Neural cell (in vitro differentiated cells): Measurements from ENCODE around the gene ADGRA1.

Experiments
- CTCF ChIP-seq: fragments of 450-650 bp; IDR thresholded peaks from 2 replicates; pipeline ENCODE4 v1.5.1; 2014; ENCODE audit warnings: antibody characterized with exemption, mild to moderate bottlenecking, moderate library complexity; ENCODE audit not compliant: poor library complexity, severe bottlenecking
- EP300 ChIP-seq: fragments of 450-650 bp; conservative IDR thresholded peaks from 2 replicates; pipeline ENCODE4 v1.6.1; 2014; ENCODE audit warnings: antibody characterized with exemption, mild to moderate bottlenecking, moderate library complexity; ENCODE audit not compliant: poor library complexity, severe bottlenecking
- POLR2AphosphoS5 ChIP-seq: IDR thresholded peaks from 2 replicates; pipeline ENCODE4 v1.6.1; 2012

DNA sequence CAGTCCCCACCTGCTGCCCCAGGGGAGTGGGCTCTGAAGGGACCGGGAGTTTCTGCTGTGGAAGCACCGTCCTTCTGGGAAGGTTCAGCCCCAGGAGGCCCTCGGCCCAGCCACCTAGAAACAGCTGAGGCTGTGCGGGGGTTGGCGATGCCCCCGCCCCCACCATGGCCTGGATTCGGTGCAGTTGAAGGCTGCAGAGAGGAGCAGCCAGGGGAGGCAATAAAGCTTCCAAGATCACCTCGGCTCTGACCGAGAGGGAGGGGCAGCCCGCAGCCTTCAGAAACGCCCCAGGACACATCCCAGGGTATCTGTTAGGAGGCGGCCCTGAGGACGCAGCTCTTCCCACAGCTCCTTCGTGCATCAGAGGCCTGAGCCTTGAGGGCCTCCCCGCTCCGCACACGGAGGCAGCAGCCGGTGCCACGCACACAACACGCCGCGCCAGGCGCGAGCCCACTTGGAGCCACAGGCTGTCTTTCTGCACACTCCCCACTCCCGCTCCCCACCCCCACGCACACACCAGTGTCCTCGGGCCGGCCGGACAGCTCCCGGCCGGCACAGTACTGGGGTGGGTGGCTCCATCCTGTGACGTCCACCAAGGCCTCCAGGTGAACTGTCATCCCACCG, 73.9 kb downstream of the ADGRA1 start:
- no peak for TF ChIP-seq CTCF
- TF ChIP-seq POLR2AphosphoS5, result no peak
- TF ChIP-seq EP300, result no peak
